DOHH2 (cell line): ENCODE data around the gene LRCH1.

Experiments
- H3F3A ChIP-seq: fragments of 200-600 bp; sonication (generic), shearing (Covaris generic); 2 replicates; pipeline ENCODE4 v1.6.0; 2016; ENCODE audit warnings: antibody characterized with exemption, mild to moderate bottlenecking; ENCODE audit not compliant: control insufficient read depth, insufficient read depth
- H3K27ac ChIP-seq: fragments of 200-600 bp; sonication (generic); 2 replicates; pipeline ENCODE4 v1.5.1; 2014; ENCODE audit warnings: low read depth, mild to moderate bottlenecking, low read length, moderate library complexity
- H3K27me3 ChIP-seq: fragments of 200-600 bp; sonication (generic); 2 replicates; pipeline ENCODE4 v1.6.1; 2014; ENCODE audit warnings: mild to moderate bottlenecking, low read length, mixed read lengths; ENCODE audit not compliant: control insufficient read depth
- H3K36me3 ChIP-seq: fragments of 200-600 bp; sonication (generic); 2 replicates; pipeline ENCODE4 v1.6.1; 2014; ENCODE audit warnings: mild to moderate bottlenecking, low read length, moderate library complexity, mixed read lengths; ENCODE audit not compliant: control insufficient read depth
- H3K4me1 ChIP-seq: fragments of 200-600 bp; sonication (generic); 2 replicates; pipeline ENCODE4 v1.6.1; 2014; ENCODE audit warnings: mild to moderate bottlenecking, low read length, mixed read lengths; ENCODE audit not compliant: control insufficient read depth
- H3K4me2 ChIP-seq: fragments of 200-600 bp; sonication (generic); 2 replicates; pipeline ENCODE4 v1.6.0; 2014; ENCODE audit warnings: mild to moderate bottlenecking, low read length, moderate library complexity
- H3K4me3 ChIP-seq: fragments of 200-600 bp; sonication (generic); 2 replicates; pipeline ENCODE4 v1.5.1; 2014; ENCODE audit warnings: mild to moderate bottlenecking, low read length, mixed read lengths
- H3K79me2 ChIP-seq: fragments of 200-600 bp; sonication (generic); 2 replicates; pipeline ENCODE4 v1.6.1; 2014; ENCODE audit warnings: mild to moderate bottlenecking, low read length, mixed read lengths; ENCODE audit not compliant: control insufficient read depth
- H3K9me2 ChIP-seq: fragments of 200-600 bp; sonication (generic); replicated peaks from 2 replicates; pipeline ENCODE4 v1.6.1; 2014; ENCODE audit warnings: mild to moderate bottlenecking, low read length, mixed read lengths; ENCODE audit not compliant: control insufficient read depth
- H3K9me3 ChIP-seq: fragments of 200-600 bp; sonication (generic); 2 replicates; pipeline ENCODE4 v1.6.1; 2014; ENCODE audit warnings: antibody characterized with exemption, low read length, mixed read lengths; ENCODE audit not compliant: control insufficient read depth, insufficient read depth
- H4K20me1 ChIP-seq: fragments of 200-600 bp; sonication (generic); 2 replicates; pipeline ENCODE4 v1.6.0; 2014; ENCODE audit warnings: low read depth, mild to moderate bottlenecking, antibody characterized with exemption, low read length, moderate library complexity; ENCODE audit not compliant: control insufficient read depth, insufficient read depth
- EZH2phosphoT487 ChIP-seq: fragments of 200-600 bp; sonication (generic); IDR thresholded peaks from 2 replicates; pipeline ENCODE4 v1.6.1; 2017; ENCODE audit warnings: borderline replicate concordance, mild to moderate bottlenecking, antibody characterized with exemption, low read length, moderate library complexity, mixed read lengths
- TF ChIP-seq, protein P1 (sequence below): fragments of 200-600 bp; sonication (generic); IDR thresholded peaks from one replicate; pipeline ENCODE4 v1.5.1; 2014; ENCODE audit warnings: antibody characterized with exemption, mild to moderate bottlenecking, low read depth, low read length; ENCODE audit not compliant: poor library complexity, severe bottlenecking

Gene LRCH1

GRCh38 chr13:46521921-46522747 is 30.8 kb upstream of the LRCH1 start:
- Histone ChIP-seq H3K27me3 (peaks cover 11% of the 10 kb centered on the region), H4K20me1 (no peaks in the 10 kb centered on the region), H3K36me3 (no peaks in the 10 kb centered on the region), H3K4me1 (no peaks in the 10 kb centered on the region), H3K9me3 (peaks cover 6% of the 10 kb centered on the region; the same call in 1 of the 2 replicates), H3K4me3 (no peak overlapping the region), H3K27ac (no peak overlapping the region), H3K9me2 (no peaks in the 10 kb centered on the region), H3F3A (no peaks in the 10 kb centered on the region), H3K79me2 (no peaks in the 10 kb centered on the region), H3K4me2 (no peak overlapping the region)
- TF ChIP-seq, protein P1, sequence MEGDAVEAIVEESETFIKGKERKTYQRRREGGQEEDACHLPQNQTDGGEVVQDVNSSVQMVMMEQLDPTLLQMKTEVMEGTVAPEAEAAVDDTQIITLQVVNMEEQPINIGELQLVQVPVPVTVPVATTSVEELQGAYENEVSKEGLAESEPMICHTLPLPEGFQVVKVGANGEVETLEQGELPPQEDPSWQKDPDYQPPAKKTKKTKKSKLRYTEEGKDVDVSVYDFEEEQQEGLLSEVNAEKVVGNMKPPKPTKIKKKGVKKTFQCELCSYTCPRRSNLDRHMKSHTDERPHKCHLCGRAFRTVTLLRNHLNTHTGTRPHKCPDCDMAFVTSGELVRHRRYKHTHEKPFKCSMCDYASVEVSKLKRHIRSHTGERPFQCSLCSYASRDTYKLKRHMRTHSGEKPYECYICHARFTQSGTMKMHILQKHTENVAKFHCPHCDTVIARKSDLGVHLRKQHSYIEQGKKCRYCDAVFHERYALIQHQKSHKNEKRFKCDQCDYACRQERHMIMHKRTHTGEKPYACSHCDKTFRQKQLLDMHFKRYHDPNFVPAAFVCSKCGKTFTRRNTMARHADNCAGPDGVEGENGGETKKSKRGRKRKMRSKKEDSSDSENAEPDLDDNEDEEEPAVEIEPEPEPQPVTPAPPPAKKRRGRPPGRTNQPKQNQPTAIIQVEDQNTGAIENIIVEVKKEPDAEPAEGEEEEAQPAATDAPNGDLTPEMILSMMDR: no peak
- TF ChIP-seq EZH2phosphoT487: no peak

- H3K27me3 ChIP-seq: peaks cover 11% of the 10 kb centered on the region
- no peak for TF ChIP-seq EZH2phosphoT487
- TF ChIP-seq, protein P1: no peak
- no peaks in the 10 kb centered on the region for H3K36me3 ChIP-seq
- H3K4me2 ChIP-seq: no peak overlapping the region
- H3K4me1 ChIP-seq: no peaks in the 10 kb centered on the region
- H3K9me2 ChIP-seq: no peaks in the 10 kb centered on the region
- no peaks in the 10 kb centered on the region for H3K79me2 ChIP-seq
- H3F3A ChIP-seq: no peaks in the 10 kb centered on the region
- no peak overlapping the region for H3K27ac ChIP-seq
- H3K4me3 ChIP-seq: no peak overlapping the region
- peaks cover 6% of the 10 kb centered on the region; the same call in 1 of the 2 replicates for H3K9me3 ChIP-seq
- H4K20me1 ChIP-seq: no peaks in the 10 kb centered on the region
These were observed 30.3 kb upstream of the LRCH1 start for GRCh38 chr13:46522748-46523030.

GRCh38 chr13:46523972-46524752 is 28.8 kb upstream of the LRCH1 start:
- H4K20me1 ChIP-seq: no peaks in the 10 kb centered on the region

More at GRCh38 chr13:46523972-46524752, 28.8 kb upstream of the LRCH1 start:
- H3F3A ChIP-seq: no peaks in the 10 kb centered on the region
- H3K4me1 ChIP-seq: no peaks in the 10 kb centered on the region
- no peaks in the 10 kb centered on the region for H3K79me2 ChIP-seq
- no peaks in the 10 kb centered on the region for H3K36me3 ChIP-seq
- TF ChIP-seq EZH2phosphoT487: no peak
- TF ChIP-seq, protein P1: no peak
- no peak overlapping the region for H3K27ac ChIP-seq
- H3K4me2 ChIP-seq: no peak overlapping the region
- H3K4me3 ChIP-seq: no peak overlapping the region
- peaks cover 11% of the 10 kb centered on the region for H3K27me3 ChIP-seq
- no peaks in the 10 kb centered on the region for H3K9me2 ChIP-seq
- peaks cover 6% of the 10 kb centered on the region; the same call in 1 of the 2 replicates for H3K9me3 ChIP-seq
